ENCODE results near the gene SLC48A1.

SLC48A1 gene

DNA sequence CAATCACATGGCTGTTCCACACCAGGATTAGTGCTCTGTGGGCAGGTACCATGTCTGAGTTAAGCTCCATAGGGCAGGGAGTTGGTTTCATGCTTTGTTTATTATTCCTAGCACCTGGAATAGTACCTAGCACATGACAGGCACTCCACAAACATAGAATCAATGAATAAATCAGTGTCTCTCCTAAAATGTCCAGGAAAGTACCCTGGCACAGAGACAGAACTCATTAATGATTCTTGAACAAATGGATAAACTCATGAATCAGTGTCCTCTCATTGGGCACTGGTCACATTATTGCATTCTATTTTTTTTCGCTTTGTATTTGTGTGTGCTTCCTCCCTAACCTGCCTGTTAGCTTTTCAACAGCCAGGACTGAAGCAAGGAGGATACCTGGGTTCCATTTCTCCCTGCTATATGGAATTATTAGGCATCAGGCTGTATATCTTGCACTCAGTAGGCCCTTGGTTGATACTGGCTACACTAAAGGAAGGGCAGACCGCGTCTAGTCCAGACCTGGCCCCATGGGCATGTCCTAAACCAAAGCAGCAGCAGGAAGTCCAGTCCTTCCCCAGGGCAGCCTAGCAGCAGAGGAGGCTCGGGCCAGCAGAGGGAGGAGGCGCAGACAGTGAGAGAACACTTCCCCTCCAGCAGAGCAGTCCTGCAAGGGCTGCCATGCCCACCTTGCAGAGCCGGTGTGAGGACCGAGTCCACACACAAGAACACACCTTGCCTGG is 28.3 kb downstream of the SLC48A1 start:
- no peak overlapping the region for H3K4me3 ChIP-seq (ENCODE audit: control insufficient read depth, low read depth, low read length)
- DNase-seq (ENCODE audit: low read depth): no peak

DNA sequence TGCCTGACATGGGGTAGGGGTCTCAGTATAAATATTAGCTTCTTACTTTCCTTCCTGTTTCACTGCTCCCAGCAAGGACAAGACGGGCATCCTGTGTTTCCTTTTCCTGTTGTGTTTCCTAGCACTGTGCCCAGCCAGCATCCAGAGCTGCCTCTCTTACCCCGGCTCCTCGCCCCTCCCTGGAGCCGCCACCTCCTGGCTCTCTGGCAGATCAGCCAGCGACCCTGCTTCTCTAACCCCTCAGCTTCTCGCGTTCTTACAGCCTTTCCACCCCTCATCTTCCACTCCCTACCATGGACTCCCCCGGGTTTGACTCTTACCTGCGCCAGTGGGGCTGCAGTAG is 28.8 kb downstream of the SLC48A1 start:
- H3K4me3 ChIP-seq (ENCODE audit: control insufficient read depth, low read depth, low read length): no peak overlapping the region
- TF ChIP-seq, protein P1, sequence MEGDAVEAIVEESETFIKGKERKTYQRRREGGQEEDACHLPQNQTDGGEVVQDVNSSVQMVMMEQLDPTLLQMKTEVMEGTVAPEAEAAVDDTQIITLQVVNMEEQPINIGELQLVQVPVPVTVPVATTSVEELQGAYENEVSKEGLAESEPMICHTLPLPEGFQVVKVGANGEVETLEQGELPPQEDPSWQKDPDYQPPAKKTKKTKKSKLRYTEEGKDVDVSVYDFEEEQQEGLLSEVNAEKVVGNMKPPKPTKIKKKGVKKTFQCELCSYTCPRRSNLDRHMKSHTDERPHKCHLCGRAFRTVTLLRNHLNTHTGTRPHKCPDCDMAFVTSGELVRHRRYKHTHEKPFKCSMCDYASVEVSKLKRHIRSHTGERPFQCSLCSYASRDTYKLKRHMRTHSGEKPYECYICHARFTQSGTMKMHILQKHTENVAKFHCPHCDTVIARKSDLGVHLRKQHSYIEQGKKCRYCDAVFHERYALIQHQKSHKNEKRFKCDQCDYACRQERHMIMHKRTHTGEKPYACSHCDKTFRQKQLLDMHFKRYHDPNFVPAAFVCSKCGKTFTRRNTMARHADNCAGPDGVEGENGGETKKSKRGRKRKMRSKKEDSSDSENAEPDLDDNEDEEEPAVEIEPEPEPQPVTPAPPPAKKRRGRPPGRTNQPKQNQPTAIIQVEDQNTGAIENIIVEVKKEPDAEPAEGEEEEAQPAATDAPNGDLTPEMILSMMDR (conservative IDR thresholded peaks at IDR 0.05; ENCODE audit: control insufficient read depth, insufficient read depth, low read depth, low read length): no peak
- DNase-seq (ENCODE audit: low read depth): no peak

More for the DNA sequence above, 28.3 kb downstream of the SLC48A1 start:
- TF ChIP-seq, protein P1 (conservative IDR thresholded peaks at IDR 0.05; ENCODE audit: control insufficient read depth, insufficient read depth, low read depth, low read length): peak; percentile 29

DNA sequence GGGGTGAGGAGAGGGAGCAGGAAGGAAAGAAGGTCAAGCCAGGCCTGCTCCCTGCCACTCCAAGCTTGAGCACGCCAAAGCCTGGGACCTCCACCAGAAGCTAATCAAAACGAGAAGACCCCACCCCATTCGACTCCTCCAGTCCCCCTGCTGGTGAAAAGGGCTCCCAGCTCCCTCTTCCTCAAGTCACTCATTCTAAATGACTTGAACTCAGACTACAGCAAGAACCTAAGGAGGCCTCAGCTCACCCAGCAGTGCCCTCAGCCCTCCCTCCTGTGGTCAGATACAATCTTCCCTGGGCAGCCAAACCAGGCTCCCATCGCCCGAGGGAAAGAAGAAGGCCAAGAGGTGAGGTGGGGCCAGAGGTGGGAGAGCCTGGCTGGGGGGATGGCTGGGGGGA is 29.3 kb downstream of the SLC48A1 start:
- no peak for DNase-seq (ENCODE audit: low read depth)
- TF ChIP-seq, protein P1 (conservative IDR thresholded peaks at IDR 0.05; ENCODE audit: control insufficient read depth, insufficient read depth, low read depth, low read length): peak; percentile 21
- H3K4me3 ChIP-seq (ENCODE audit: control insufficient read depth, low read depth, low read length): no peak overlapping the region

DNA sequence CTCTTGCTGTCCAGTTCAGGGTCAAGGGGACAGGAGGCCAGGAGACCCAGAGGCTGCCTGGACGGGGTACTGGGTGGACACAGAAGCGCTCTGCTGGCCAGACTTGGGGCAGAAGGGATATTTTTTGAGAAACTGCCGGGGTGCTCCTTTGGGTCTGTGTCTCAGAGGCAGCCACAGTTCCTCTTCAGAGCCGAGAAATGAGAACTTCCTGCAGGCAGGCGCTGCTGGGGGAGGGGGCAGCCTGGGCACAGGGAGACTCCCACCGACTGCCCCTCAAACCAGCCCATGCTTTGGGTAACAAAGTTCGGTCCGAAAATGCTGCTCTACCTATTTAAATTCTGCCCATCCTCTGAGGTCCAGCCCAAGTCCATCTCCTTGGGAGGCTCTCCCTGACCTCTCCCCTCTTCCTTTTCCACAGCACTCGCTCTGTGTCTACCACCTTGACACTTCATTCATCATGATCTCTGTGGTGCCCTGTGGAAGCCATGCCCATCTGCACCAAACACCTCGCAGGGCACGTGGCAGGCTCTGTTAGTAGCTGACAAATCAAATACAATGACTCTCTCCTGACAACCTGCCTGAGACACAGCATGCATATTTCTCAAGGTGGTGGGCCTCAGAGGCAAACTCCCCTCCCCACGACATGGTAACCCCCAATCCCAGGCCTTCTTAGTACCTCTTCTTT is 30.3 kb downstream of the SLC48A1 start:
- TF ChIP-seq, protein P1 (conservative IDR thresholded peaks at IDR 0.05; ENCODE audit: control insufficient read depth, insufficient read depth, low read depth, low read length): no peak
- DNase-seq (ENCODE audit: low read depth): no peak
- H3K4me3 ChIP-seq (ENCODE audit: control insufficient read depth, low read depth, low read length): no peak overlapping the region

DNA sequence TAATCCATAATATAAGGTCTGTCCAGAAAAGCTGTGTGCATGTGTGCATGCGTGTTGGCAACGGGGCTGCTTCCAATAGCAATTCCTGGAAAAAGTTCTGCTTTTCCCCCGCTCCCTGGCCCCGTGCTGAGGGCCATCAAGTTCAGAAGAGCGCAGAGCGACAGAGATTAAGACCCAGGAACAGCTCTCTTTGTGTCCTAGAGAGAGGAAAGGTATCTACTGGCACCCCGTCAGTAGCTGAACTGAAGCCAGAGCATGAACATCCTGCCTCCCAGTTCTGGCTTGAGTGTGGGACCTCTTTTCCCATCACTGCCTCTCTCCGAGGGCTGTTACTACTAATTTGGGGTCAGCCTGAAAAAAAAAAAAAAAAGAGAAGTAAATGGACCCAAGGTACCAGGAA is 31.1 kb downstream of the SLC48A1 start:
- TF ChIP-seq, protein P1 (conservative IDR thresholded peaks at IDR 0.05; ENCODE audit: control insufficient read depth, insufficient read depth, low read depth, low read length): no peak
- H3K4me3 ChIP-seq (ENCODE audit: control insufficient read depth, low read depth, low read length): no peak overlapping the region
- no peak for DNase-seq (ENCODE audit: low read depth)

DNA sequence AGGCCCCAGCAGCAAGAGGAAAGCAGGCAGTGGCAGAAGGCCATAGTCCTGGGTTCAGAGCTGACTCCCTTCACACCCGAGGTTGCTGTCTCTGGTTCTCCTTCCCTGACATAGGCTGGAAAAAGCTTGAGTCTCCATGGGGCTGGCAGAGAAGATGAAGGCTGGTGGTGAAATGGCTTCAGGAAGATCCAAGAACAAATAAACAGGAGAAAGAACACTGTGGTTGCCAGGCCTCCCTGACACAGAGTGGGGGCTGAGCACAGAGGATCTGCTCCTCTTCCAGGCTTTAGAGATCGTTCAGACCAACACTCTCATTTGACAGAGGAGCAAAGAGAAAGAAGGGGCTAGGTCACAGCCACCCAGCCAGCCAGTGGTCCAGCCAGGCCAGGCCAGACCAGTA is 32.4 kb downstream of the SLC48A1 start:
- H3K4me3 ChIP-seq (ENCODE audit: control insufficient read depth, low read depth, low read length): no peak overlapping the region
- DNase-seq (ENCODE audit: low read depth): peak; percentile 33
- TF ChIP-seq, protein P1 (conservative IDR thresholded peaks at IDR 0.05; ENCODE audit: control insufficient read depth, insufficient read depth, low read depth, low read length): no peak

Data from fibroblast of mammary gland (primary cell).